ENCODE measurements around the gene IL36A. TPM values are rescaled to one million over a fixed set of nuclear protein-coding genes. Genes with fewer than 3 reads are reported as not detected.

The IL36A gene
- total RNA-seq, 1 donor from 2014 or later = not detected

Small RNA genes lying within 50 kb of the gene (small RNA-seq; reads per million reads assigned to genes)
- gene HMGN2P23 = not detected

Other genes starting within 250 kb of the IL36A start
- 1.0 TPM for gene CKAP2L, start 240.8 kb upstream of the IL36A start, total RNA-seq
- gene IL1A, start 221.0 kb upstream of the IL36A start, total RNA-seq = not detected
- 1.0 TPM for gene IL1B, start 168.7 kb upstream of the IL36A start, total RNA-seq
- not detected for gene IL37, start 94.3 kb upstream of the IL36A start, total RNA-seq
- not detected for gene IL36G, start 27.5 kb upstream of the IL36A start, total RNA-seq
- gene IL36B, start 47.4 kb downstream of the IL36A start, total RNA-seq = not detected
- not detected for gene IL36RN, start 53.7 kb downstream of the IL36A start, total RNA-seq
- not detected for gene IL1F10, start 62.5 kb downstream of the IL36A start, total RNA-seq
- gene IL1RN, start 122.1 kb downstream of the IL36A start, total RNA-seq = not detected
- gene PSD4, start 168.5 kb downstream of the IL36A start, total RNA-seq = 1.6 TPM